PFSK-1 (cell line): Measurements from ENCODE around the gene RPS6KC1.

Source experiments
- POLR2AphosphoS5 ChIP-seq: IDR thresholded peaks from 2 replicates; pipeline ENCODE4 v1.6.1; 2012; ENCODE audit warnings: low read depth, mild to moderate bottlenecking, control low read depth, low read length, moderate library complexity
- REST ChIP-seq, 2 experiments: IDR thresholded peaks; 2 replicates each; pipeline versions ENCODE4 v1.6.1 to v1.8.0; 2011 to 2012; ENCODE audit warnings: low read depth in 2 of 2, low read length in 2 of 2, control low read depth in 1 of 2, inconsistent platforms in 1 of 2, mild to moderate bottlenecking in 1 of 2, moderate library complexity in 1 of 2; ENCODE audit not compliant: insufficient read depth in 1 of 2
- SIN3A ChIP-seq: IDR thresholded peaks from 2 replicates; pipeline ENCODE4 v1.6.1; 2012; ENCODE audit warnings: mild to moderate bottlenecking, low read length, moderate library complexity, borderline replicate concordance; ENCODE audit not compliant: insufficient read depth
- TAF1 ChIP-seq: IDR thresholded peaks from 2 replicates; pipeline ENCODE4 v1.6.1; 2012; ENCODE audit warnings: low read length, control low read depth, borderline replicate concordance; ENCODE audit not compliant: insufficient read depth

- TF ChIP-seq POLR2AphosphoS5 = no peak
- TF ChIP-seq SIN3A = no peak
- TF ChIP-seq TAF1 = no peak
- TF ChIP-seq REST (IDR thresholded peaks at IDR 0.05; ENCODE audit: insufficient read depth in 1 of 2, low read depth in 2 of 2, low read length in 2 of 2) = no peak
Measured at GRCh38 chr1:213082420-213083111, 31.5 kb downstream of the RPS6KC1 start.
